Psoas muscle (tissue), 8 donors: ENCODE measurements around the gene SELENOO. TPM values are rescaled to one million over a fixed set of nuclear protein-coding genes. Genes with fewer than 3 reads are reported as not detected.

Source experiments
- ATAC-seq, 4 donors: fragments of 200-7000 bp; cut with Tn5 transposase; one replicate each; pipeline ENCODE4 v1.9.1; 2020; ENCODE audit warnings: moderate library complexity in 3 of 4, mild to moderate bottlenecking in 2 of 4
- DNase-seq, 2 donors: peaks; one replicate each; pipeline ENCODE4 v3.0.0-alpha.2; 2020
- H3K27ac ChIP-seq: fragments of 200-600 bp; one replicate; pipeline ENCODE4 v1.8.0; 2022
- H3K27me3 ChIP-seq, 3 donors: fragments of 200-600 bp in 1 of 3; one replicate each; pipeline versions ENCODE4 v1.6.1 to v1.8.0; 2013 to 2022; ENCODE audit warnings: low read length in 2 of 3, mild to moderate bottlenecking in 2 of 3, moderate library complexity in 1 of 3; ENCODE audit not compliant: insufficient read depth in 3 of 3
- H3K36me3 ChIP-seq, 2 donors: fragments of 200-600 bp in 1 of 2; one replicate each; pipeline versions ENCODE4 v1.6.1 to v1.8.0; 2013 to 2022; ENCODE audit warnings: low read depth in 1 of 2, mild to moderate bottlenecking in 1 of 2, moderate library complexity in 1 of 2; ENCODE audit not compliant: insufficient read depth in 1 of 2
- H3K4me1 ChIP-seq: fragments of 200-600 bp; one replicate; pipeline ENCODE4 v1.8.0; 2022
- H3K4me3 ChIP-seq: fragments of 200-600 bp; one replicate; pipeline ENCODE4 v1.8.0; 2022; ENCODE audit warnings: mild to moderate bottlenecking
- H3K9me3 ChIP-seq: fragments of 200-600 bp; one replicate; pipeline ENCODE4 v1.8.0; 2022
- CTCF ChIP-seq: fragments of 200-600 bp; IDR thresholded peaks from one replicate; pipeline ENCODE4 v1.8.0; 2022; ENCODE audit warnings: antibody characterized with exemption
- WGBS, 3 donors: extraction: QIAGEN DNeasy Blood & Tissue Kit; methylation state at CpG; one replicate each; pipeline versions ENCODE4 v1.1.6 to v1.1.7; 2013; 5-methylcytosine and 5-hydroxymethylcytosine counted together
- intact Hi-C, 2 donors: fragments of 100-400 bp; cut with DNase I; formaldehyde crosslinking; loops; one replicate each; pipeline versions ENCODE4 v1.11.0 to v1.14.2; 2022
- polyA plus RNA-seq, 3 donors: library from polyadenylated mRNA; stranded (reverse); fragments of 200-250 nt; gene quantifications; one replicate each; pipeline ENCODE4 v1.2.3, GENCODE V29; 2013
- total RNA-seq, 4 donors: library from RNA; stranded (reverse); fragmentation: NEBNext Ultra II Directional in 2 of 4; extraction: Animal tissue kit (Norgen Biotek cat#: 25700) in 2 of 4; gene quantifications; one replicate each; pipeline versions ENCODE4 v1.2.1 to v1.2.4, GENCODE V29; 2021 to 2023
- donor health status: healthy with polysubstance abuse.
- donor health status: DM: no; HTN: no; CAD: no; lungs with moderate emphysema.
- donor health status: Bipolar disorder and iron deficiency.
- donor health status: healthy.
- donor health status: DM: yes; HTN: yes; CAD: no.
- donor health status: DM: no; HTN: no; CAD: no.
- donor health status: DM: no; HTN: no; CAD: no.
- donor health status: DM: yes; HTN: yes; CAD: no.

Gene SELENOO
- total and polyA plus RNA-seq, 7 donors: 10.0 to 26.6 (median 20.0) TPM

DNA sequence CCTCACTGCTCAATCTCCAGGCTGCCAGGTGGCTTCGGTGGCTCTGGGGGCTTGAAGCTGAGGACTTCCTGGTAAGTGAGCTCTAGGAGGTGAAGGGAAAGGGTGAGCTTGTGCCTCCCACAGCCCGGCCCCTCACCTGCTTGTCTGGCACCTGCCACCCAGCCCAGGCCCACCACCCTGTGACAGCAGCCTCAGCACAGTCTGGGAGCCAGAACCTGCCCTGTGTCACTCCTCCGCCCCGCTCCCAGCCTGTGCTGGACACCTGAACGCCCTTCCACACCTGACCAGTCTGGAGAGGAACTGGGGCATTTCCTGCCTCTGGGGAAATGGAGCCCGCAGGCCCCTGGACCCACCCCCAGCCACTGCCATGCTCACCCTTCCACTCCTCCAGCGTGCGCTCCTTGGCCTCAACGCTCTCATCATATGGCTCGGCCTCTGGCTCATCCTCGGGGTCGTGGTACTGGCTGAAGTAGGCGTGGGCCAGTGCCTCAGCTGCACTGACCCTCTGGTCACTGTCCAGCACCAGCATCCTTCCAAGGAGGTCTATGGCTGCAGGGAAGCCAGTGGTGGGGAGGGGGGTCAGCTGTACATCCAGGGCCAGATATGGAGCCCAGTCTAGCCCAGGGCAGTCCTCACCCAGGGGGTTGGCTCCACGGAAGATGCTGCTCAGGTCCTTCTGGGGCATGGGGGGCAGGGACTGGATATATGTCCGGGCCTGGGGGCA lies 64.3 kb downstream of the SELENOO start:
- WGBS, 3 donors: 78 to 85% (median 83%) methylated on average over 13 to 15 of the region's 15 CpGs
- no peak for DNase-seq
- Histone ChIP-seq H3K4me1 (peaks cover 35% of the 10 kb centered on the region), H3K27ac (no peak overlapping the region), H3K36me3 (no peaks in the 10 kb centered on the region), H3K27me3 (peaks cover 0 to 6% (median 0%) of the 10 kb centered on the region in 3 donors), H3K4me3 (no peak overlapping the region), H3K9me3 (no peaks in the 10 kb centered on the region)
- intact Hi-C loops: no loop called here
- ATAC-seq: no peak
- TF ChIP-seq CTCF: no peak

GRCh38 chr22:50266994-50267393 lies 66.2 kb downstream of the SELENOO start:
- no peak for TF ChIP-seq CTCF
- H3K36me3 ChIP-seq: no peaks in the 10 kb centered on the region
- no peak overlapping the region for H3K27ac ChIP-seq
- ATAC-seq (no peak), DNase-seq (no peak)
- H3K4me1 ChIP-seq: peaks cover 46% of the 10 kb centered on the region
- H3K9me3 ChIP-seq: no peaks in the 10 kb centered on the region
- WGBS, 3 donors: 42 to 59% (median 43%) methylated on average over 37 of the region's 37 CpGs
- H3K4me3 ChIP-seq: peak overlapping the region; percentile 58
- intact Hi-C loops: no loop called here
- H3K27me3 ChIP-seq: peaks cover 0 to 18% (median 10%) of the 10 kb centered on the region in 3 donors

Other genes with a start within 250 kb of the SELENOO start
- 100 to 1,000 TPM in 2 of 4 donors, 10 to 100 TPM in 2; 40.5 to 128 (median 84.5) TPM for gene PIM3, start 240.2 kb upstream of the SELENOO start, total RNA-seq
- gene PIM3, start 240.2 kb upstream of the SELENOO start, polyA plus RNA-seq: 10 to 100 TPM; 66.4 to 84.5 (median 79.0) TPM
- gene IL17REL, start 188.2 kb upstream of the SELENOO start, total RNA-seq: not detected
- gene IL17REL, start 188.2 kb upstream of the SELENOO start, polyA plus RNA-seq: not detected
- gene TTLL8, start 142.7 kb upstream of the SELENOO start, total RNA-seq: not detected
- not detected for gene TTLL8, start 142.7 kb upstream of the SELENOO start, polyA plus RNA-seq
- gene MLC1, start 115.6 kb upstream of the SELENOO start, total RNA-seq: not detected
- under 1 TPM in 1 of 3 donors, not detected in 2; under 0.01 TPM for gene MLC1, start 115.6 kb upstream of the SELENOO start, polyA plus RNA-seq
- under 1 TPM in 2 of 4 donors, not detected in 2; 0.07 to 0.39 TPM for gene MOV10L1, start 111.0 kb upstream of the SELENOO start, total RNA-seq
- gene MOV10L1, start 111.0 kb upstream of the SELENOO start, polyA plus RNA-seq: under 1 TPM in 1 of 3 donors, not detected in 2; 0.05 TPM
- under 1 TPM in 3 of 4 donors, not detected in 1; 0.16 to 0.69 (median 0.25) TPM for gene PANX2, start 30.3 kb upstream of the SELENOO start, total RNA-seq
- gene PANX2, start 30.3 kb upstream of the SELENOO start, polyA plus RNA-seq: under 1 TPM; 0.03 to 0.09 (median 0.04) TPM
- gene TRABD, start 15.1 kb upstream of the SELENOO start, total RNA-seq: 10 to 100 TPM; 19.9 to 29.5 (median 24.0) TPM
- gene TRABD, start 15.1 kb upstream of the SELENOO start, polyA plus RNA-seq: 10 to 100 TPM; 30.6 to 52.1 (median 46.8) TPM
- gene TUBGCP6, start 44.0 kb downstream of the SELENOO start, total RNA-seq: 10 to 100 TPM; 18.0 to 21.8 (median 19.0) TPM
- gene TUBGCP6, start 44.0 kb downstream of the SELENOO start, polyA plus RNA-seq: 10 to 100 TPM in 2 of 3 donors, 1 to 10 TPM in 1; 9.5 to 11.2 (median 10.6) TPM
- gene HDAC10, start 50.3 kb downstream of the SELENOO start, total RNA-seq: 10 to 100 TPM; 13.5 to 19.4 (median 15.3) TPM
- gene HDAC10, start 50.3 kb downstream of the SELENOO start, polyA plus RNA-seq: 1 to 10 TPM; 4.3 to 5.3 (median 5.1) TPM
- 100 to 1,000 TPM; 107 to 178 (median 145) TPM for gene MAPK12, start 60.7 kb downstream of the SELENOO start, total RNA-seq
- 100 to 1,000 TPM in 2 of 3 donors, 10 to 100 TPM in 1; 57.4 to 148 (median 131) TPM for gene MAPK12, start 60.7 kb downstream of the SELENOO start, polyA plus RNA-seq
- gene MAPK11, start 69.4 kb downstream of the SELENOO start, total RNA-seq: 1 to 10 TPM; 4.4 to 6.3 (median 5.4) TPM
- 1 to 10 TPM; 1.7 to 5.3 (median 4.0) TPM for gene MAPK11, start 69.4 kb downstream of the SELENOO start, polyA plus RNA-seq
- gene PLXNB2, start 106.6 kb downstream of the SELENOO start, total RNA-seq: 10 to 100 TPM; 13.6 to 43.7 (median 15.0) TPM
- gene PLXNB2, start 106.6 kb downstream of the SELENOO start, polyA plus RNA-seq: 10 to 100 TPM in 1 of 3 donors, 1 to 10 TPM in 2; 3.9 to 11.6 (median 5.8) TPM
- 1 to 10 TPM in 2 of 4 donors, under 1 TPM in 2; 0.57 to 1.6 (median 0.94) TPM for gene DENND6B, start 126.0 kb downstream of the SELENOO start, total RNA-seq
- gene DENND6B, start 126.0 kb downstream of the SELENOO start, polyA plus RNA-seq: under 1 TPM; 0.46 to 0.93 (median 0.81) TPM
- gene PPP6R2, start 142.3 kb downstream of the SELENOO start, total RNA-seq: 10 to 100 TPM; 36.6 to 48.2 (median 42.5) TPM
- 10 to 100 TPM; 31.6 to 43.7 (median 32.1) TPM for gene PPP6R2, start 142.3 kb downstream of the SELENOO start, polyA plus RNA-seq